ENCODE data around the gene EFCAB5.

DNA sequence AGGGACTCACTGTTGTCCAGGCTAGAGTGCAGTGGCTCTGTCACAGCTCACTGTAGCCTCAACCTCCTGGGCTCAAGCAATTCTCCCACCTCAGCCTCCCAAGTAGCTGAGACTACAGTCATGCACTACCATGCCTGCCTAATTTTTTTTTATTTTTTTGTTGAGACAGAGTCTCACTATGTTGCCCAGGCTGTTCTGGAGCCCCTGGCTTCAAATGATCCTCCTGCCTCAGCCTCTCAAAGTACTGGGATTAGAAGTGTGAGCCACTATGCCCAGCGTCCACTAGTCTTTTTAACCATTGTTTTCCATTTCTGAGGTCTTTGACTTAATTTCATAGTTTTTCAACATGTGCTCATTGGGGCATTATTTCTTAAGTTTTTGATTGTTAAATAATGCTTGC lies 188.7 kb downstream of the EFCAB5 start:
- TF ChIP-seq, protein P1, sequence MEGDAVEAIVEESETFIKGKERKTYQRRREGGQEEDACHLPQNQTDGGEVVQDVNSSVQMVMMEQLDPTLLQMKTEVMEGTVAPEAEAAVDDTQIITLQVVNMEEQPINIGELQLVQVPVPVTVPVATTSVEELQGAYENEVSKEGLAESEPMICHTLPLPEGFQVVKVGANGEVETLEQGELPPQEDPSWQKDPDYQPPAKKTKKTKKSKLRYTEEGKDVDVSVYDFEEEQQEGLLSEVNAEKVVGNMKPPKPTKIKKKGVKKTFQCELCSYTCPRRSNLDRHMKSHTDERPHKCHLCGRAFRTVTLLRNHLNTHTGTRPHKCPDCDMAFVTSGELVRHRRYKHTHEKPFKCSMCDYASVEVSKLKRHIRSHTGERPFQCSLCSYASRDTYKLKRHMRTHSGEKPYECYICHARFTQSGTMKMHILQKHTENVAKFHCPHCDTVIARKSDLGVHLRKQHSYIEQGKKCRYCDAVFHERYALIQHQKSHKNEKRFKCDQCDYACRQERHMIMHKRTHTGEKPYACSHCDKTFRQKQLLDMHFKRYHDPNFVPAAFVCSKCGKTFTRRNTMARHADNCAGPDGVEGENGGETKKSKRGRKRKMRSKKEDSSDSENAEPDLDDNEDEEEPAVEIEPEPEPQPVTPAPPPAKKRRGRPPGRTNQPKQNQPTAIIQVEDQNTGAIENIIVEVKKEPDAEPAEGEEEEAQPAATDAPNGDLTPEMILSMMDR (IDR thresholded peaks at IDR 0.05; ENCODE audit: insufficient read depth, low read length, poor library complexity, severe bottlenecking): no peak
- no peak for TF ChIP-seq EZH2phosphoT487 (conservative IDR thresholded peaks at IDR 0.05; ENCODE audit: low read length)
